ENCODE results near the gene FUT6.

DNA sequence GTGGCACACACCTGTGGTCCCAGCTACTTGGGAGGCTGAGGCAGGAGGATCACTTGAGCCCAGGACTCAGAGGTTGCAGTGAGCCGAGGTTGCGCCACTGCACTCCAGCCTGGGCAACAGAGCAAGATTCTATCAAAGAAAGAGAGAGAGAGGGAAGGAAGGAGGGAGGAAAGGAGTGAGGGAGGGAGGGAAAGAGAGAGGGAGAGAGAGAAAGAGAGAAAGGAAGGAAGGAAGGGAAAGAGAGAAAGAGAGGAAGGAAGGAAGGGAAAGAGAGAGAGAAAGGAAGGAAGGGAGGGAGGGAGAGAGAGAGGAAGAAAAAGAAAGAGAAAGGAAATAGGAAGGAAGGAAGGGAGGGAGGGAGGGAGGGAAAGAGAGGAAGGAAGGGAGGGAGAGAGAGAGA, 22.3 kb downstream of the FUT6 start:
- TF ChIP-seq POLR2AphosphoS5 (IDR thresholded peaks at IDR 0.05; ENCODE audit: low read depth, low read length), result no peak
- no peak for TF ChIP-seq TAF1 (IDR thresholded peaks at IDR 0.05; ENCODE audit: borderline replicate concordance, low read depth, low read length)

All from GM12892 (cell line).